Measurements from ENCODE around the gene AKR1C2. TPM values are rescaled to one million over a fixed set of nuclear protein-coding genes. Genes with fewer than 3 reads are reported as not detected.

Gene AKR1C2
- total RNA-seq, 1 donor from 2014 or later: 17.5 TPM

DNA sequence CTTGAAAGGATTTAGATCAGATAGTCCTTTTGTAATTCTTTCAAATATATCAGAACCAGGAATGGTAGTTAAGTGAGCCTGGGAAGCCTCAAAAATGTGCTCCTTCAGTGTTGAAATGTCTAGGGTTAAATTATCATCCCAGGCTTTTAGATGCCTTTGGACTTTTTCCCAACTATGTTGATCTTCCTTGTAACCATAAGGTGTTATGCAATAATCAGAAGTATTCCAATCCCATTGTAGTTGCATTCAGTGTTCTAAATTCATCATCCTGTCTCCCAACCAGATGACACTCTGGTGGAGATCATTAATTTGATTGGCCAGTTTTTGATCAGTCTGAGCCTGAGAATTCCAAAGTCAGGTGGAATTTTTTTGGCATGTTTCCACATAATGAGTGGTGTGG lies 35.1 kb upstream of the AKR1C2 start:
- Histone ChIP-seq H3K27ac (replicated peaks) (no peak overlapping the region), H3K36me3 (no peaks in the 10 kb centered on the region), H3K9me3 (replicated peaks) (peaks cover 30% of the 10 kb centered on the region), H3K4me3 (no peak overlapping the region), H3K4me1 (no peaks in the 10 kb centered on the region), H3K27me3 (ENCODE audit: low read depth) (no peaks in the 10 kb centered on the region)
- DNase-seq: no peak
- TF ChIP-seq CTCF (IDR thresholded peaks at IDR 0.05; ENCODE audit: borderline replicate concordance): no peak
- intact Hi-C loops (cut with micrococcal nuclease): no loop called here

DNA sequence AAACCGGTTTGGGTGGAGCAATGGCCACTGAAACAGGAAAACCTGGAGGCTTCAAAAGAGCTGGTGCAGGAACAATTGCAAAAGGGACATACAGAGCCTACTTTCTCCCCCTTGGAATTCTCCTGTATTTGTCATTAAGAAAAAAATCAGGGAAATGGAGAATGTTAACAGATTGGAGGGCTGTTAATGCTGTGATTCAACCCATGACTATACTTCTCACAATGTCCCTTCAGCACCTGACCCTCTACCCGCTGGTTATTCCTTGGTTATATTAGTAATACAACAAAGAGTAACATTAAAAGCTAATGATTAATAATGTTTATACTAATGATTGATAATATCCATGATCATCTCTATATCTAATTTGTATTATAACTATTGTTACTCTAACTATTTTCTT lies 34.4 kb upstream of the AKR1C2 start:
- Histone ChIP-seq H3K4me1 (no peaks in the 10 kb centered on the region), H3K4me3 (no peak overlapping the region), H3K27me3 (ENCODE audit: low read depth) (no peaks in the 10 kb centered on the region), H3K36me3 (no peaks in the 10 kb centered on the region), H3K27ac (replicated peaks) (no peak overlapping the region), H3K9me3 (replicated peaks) (peaks cover 36% of the 10 kb centered on the region)
- no peak for TF ChIP-seq CTCF (IDR thresholded peaks at IDR 0.05; ENCODE audit: borderline replicate concordance)
- intact Hi-C loops (cut with micrococcal nuclease): no loop called here
- no peak for DNase-seq

GRCh38 chr10:5036511-5036910 lies 32.9 kb upstream of the AKR1C2 start:
- H3K27ac ChIP-seq (replicated peaks): no peak overlapping the region
- H3K36me3 ChIP-seq: no peaks in the 10 kb centered on the region
- no peak for DNase-seq
- no peaks in the 10 kb centered on the region for H3K27me3 ChIP-seq (ENCODE audit: low read depth)
- H3K4me3 ChIP-seq: no peak overlapping the region
- H3K4me1 ChIP-seq: no peaks in the 10 kb centered on the region
- intact Hi-C loops (cut with micrococcal nuclease): no loop called here
- H3K9me3 ChIP-seq (replicated peaks): peaks cover 47% of the 10 kb centered on the region
- no peak for TF ChIP-seq CTCF (IDR thresholded peaks at IDR 0.05; ENCODE audit: borderline replicate concordance)

GRCh38 chr10:5035356-5035755 lies 31.7 kb upstream of the AKR1C2 start:
- Histone ChIP-seq H3K27ac (replicated peaks) (no peak overlapping the region), H3K27me3 (ENCODE audit: low read depth) (no peaks in the 10 kb centered on the region), H3K9me3 (replicated peaks) (peaks cover 58% of the 10 kb centered on the region), H3K4me1 (no peaks in the 10 kb centered on the region), H3K4me3 (no peak overlapping the region), H3K36me3 (no peaks in the 10 kb centered on the region)
- intact Hi-C loops (cut with micrococcal nuclease): no loop called here
- no peak for DNase-seq
- no peak for TF ChIP-seq CTCF (IDR thresholded peaks at IDR 0.05; ENCODE audit: borderline replicate concordance)

DNA sequence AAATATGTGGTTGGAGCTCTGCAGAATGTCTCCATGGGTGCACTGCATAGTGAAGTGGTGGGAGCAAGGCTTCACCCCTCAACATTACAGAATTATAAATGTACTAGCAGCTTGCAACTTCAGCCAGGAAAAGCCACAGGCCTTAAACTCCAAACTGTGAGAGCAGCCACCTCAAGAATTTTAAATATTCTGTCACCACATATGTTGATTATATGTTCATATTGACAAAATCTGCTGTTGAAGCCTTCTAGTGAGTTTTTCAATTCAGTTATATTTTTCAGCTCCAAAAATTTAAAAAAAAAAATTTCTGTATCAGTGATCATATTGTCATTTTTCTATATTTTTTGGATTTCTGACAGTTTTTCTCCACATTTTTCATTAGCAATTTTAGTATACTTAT lies 30.9 kb upstream of the AKR1C2 start:
- intact Hi-C loops (cut with micrococcal nuclease): no loop called here

More for the DNA sequence above, 30.9 kb upstream of the AKR1C2 start:
- no peak overlapping the region for H3K4me3 ChIP-seq
- peaks cover 66% of the 10 kb centered on the region for H3K9me3 ChIP-seq (replicated peaks)
- H3K27me3 ChIP-seq (ENCODE audit: low read depth): no peaks in the 10 kb centered on the region
- no peak for TF ChIP-seq CTCF (IDR thresholded peaks at IDR 0.05; ENCODE audit: borderline replicate concordance)
- DNase-seq: no peak
- H3K27ac ChIP-seq (replicated peaks): no peak overlapping the region
- H3K4me1 ChIP-seq: no peaks in the 10 kb centered on the region
- H3K36me3 ChIP-seq: no peaks in the 10 kb centered on the region
